ENCODE measurements around the gene SEZ6L.

The SEZ6L gene

DNA sequence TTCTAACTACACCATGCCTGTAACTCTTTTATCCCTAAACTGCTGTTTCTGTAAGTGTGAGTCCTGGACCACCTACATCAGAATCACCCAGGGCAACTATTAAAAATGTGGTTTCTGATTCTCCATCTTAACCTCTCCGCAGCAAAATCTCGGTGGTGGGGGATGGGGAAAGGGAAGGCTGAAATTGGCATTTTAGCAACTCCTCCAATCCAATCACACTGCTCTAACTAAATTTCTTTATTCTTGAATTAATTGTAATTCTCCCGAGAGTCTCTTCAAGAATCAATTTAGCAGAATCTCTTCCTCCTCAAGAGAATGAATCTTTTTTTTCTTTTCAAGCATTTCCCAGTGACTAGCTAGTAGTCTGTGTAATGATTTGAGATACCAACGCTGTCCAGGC, 36.2 kb downstream of the SEZ6L start:
- ChIA-PET CTCF (no interaction called here), POLR2A (ENCODE audit: low non-redundant PET) (no interaction called here)

DNA sequence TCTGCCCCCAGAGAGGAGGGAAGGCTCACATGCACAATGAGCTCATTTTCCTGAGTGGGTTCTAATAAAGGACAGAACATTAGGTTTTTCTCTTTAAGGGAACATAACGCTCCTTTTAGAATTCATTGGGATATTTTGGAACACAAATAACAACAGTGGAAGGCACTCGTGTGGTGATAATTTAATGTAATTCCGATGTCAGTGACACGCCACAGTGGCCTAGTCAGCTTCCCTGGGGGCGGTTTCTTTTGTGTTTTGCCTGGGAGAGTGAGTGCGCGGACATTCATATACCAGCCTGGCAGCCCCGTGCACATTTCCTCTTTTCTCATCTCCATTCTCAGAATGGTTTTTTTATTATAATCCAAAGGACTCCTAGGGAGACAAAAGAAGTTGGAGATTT, 41.1 kb downstream of the SEZ6L start:
- TF ChIP-seq, protein P1, sequence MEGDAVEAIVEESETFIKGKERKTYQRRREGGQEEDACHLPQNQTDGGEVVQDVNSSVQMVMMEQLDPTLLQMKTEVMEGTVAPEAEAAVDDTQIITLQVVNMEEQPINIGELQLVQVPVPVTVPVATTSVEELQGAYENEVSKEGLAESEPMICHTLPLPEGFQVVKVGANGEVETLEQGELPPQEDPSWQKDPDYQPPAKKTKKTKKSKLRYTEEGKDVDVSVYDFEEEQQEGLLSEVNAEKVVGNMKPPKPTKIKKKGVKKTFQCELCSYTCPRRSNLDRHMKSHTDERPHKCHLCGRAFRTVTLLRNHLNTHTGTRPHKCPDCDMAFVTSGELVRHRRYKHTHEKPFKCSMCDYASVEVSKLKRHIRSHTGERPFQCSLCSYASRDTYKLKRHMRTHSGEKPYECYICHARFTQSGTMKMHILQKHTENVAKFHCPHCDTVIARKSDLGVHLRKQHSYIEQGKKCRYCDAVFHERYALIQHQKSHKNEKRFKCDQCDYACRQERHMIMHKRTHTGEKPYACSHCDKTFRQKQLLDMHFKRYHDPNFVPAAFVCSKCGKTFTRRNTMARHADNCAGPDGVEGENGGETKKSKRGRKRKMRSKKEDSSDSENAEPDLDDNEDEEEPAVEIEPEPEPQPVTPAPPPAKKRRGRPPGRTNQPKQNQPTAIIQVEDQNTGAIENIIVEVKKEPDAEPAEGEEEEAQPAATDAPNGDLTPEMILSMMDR (conservative IDR thresholded peaks at IDR 0.05; ENCODE audit: low read depth) = no peak
- DNase-seq (ENCODE audit: low spot score) = no peak
- ChIA-PET POLR2A (ENCODE audit: low non-redundant PET) (no interaction called here), CTCF (no interaction called here)
- no peak overlapping the region for H3K27ac ChIP-seq

More for the DNA sequence above, 36.2 kb downstream of the SEZ6L start:
- TF ChIP-seq, protein P1 (conservative IDR thresholded peaks at IDR 0.05; ENCODE audit: low read depth) = no peak
- DNase-seq (ENCODE audit: low spot score) = no peak
- no peak overlapping the region for H3K27ac ChIP-seq

DNA sequence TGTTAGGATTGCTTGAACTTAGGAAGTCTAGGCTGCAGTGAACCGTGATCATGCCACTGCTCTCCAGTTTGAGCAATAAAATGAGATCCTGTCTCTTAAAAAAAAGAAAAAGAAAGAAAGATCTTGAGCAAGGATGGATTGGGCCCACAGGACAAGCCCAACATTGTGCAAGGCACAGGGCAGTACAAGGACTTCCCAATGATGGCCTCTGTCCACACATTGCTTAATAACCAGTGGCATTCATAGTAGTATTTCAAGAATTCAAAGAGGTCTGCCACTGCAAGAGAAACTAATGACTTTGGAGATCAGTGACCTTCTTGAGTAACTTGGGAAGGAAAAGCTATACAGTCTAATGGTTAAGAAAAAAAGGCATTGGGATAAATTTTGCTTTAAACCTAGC, 44.6 kb downstream of the SEZ6L start:
- no peak for DNase-seq (ENCODE audit: low spot score)
- CTCF ChIA-PET = no interaction called here

DNA sequence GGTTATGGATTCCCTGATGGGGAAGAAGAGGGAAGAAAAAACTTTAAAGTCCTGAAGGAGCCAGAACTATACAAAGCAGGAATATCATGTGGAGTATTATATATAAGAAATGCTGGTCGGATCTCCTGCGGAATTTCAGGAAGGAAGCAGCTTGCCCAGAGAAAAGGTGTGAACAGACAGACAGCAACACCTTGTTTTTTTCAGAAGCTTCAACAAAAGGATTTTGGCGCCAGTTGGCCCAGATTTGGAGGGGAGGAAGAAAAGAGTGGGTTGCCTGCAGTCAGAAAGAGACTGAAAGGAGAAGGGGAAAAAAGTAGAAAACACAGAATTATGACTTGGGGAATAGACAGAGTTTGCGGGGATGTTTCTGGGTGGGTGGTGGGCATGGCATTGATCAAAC, 45.2 kb downstream of the SEZ6L start:
- ChIA-PET CTCF (no interaction called here), POLR2A (ENCODE audit: low non-redundant PET) (no interaction called here)
- H3K27ac ChIP-seq = no peak overlapping the region
- DNase-seq (ENCODE audit: low spot score) = no peak
- TF ChIP-seq, protein P1 (conservative IDR thresholded peaks at IDR 0.05; ENCODE audit: low read depth) = no peak

More for the DNA sequence above, 44.6 kb downstream of the SEZ6L start:
- TF ChIP-seq, protein P1 (conservative IDR thresholded peaks at IDR 0.05; ENCODE audit: low read depth) = no peak
- POLR2A ChIA-PET (ENCODE audit: low non-redundant PET) = no interaction called here
- no peak overlapping the region for H3K27ac ChIP-seq

DNA sequence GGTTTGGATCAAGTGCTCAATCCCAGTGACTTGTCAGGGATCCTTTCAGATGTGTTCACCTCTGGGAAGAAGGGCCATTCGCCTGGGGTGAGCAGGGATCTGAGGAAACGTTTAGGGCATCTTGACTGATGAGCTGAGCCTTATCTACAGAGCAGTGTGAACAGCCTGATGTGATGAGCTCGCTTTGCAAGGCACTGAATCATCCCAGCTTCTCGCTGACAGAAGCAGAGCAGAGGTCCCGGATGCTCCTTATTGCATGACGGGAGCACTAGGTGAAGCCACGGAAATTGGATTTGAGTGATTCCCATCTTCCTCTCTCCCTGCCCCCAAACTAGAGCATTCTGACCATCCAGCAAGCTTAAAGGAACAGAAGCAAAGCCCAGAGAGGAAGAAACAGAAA, 46.5 kb downstream of the SEZ6L start:
- ChIA-PET CTCF (no interaction called here), POLR2A (ENCODE audit: low non-redundant PET) (no interaction called here)
- TF ChIP-seq, protein P1 (conservative IDR thresholded peaks at IDR 0.05; ENCODE audit: low read depth) = no peak
- DNase-seq (ENCODE audit: low spot score) = no peak
- no peak overlapping the region for H3K27ac ChIP-seq

DNA sequence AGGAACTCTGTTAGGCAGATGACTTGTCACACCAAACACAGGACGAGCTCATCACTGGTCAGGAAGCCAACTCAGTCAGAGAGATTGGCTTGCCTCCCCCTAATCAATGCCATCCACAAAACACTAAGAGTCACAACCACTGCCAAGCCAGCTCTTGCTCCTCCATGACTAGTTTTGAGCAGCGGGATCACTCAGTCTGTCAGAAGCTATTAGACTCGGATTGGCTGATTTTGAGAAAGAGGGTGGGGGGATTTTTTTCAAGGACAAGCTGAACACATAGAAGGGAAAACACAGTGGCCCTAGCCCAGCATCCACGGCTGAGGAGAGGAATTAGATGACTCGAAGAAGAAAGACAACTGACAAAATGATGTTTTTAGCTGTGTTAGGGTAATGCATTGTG, 55.9 kb downstream of the SEZ6L start:
- TF ChIP-seq, protein P1 (conservative IDR thresholded peaks at IDR 0.05; ENCODE audit: low read depth) = no peak
- ChIA-PET CTCF (no interaction called here), POLR2A (ENCODE audit: low non-redundant PET) (no interaction called here)
- DNase-seq (ENCODE audit: low spot score) = no peak
- H3K27ac ChIP-seq = no peak overlapping the region

All from RWPE1 (cell line).